Measurements from ENCODE around the gene KLK11. TPM values are rescaled to one million over a fixed set of nuclear protein-coding genes. Genes with fewer than 3 reads are reported as not detected.
A peak's percentile ranks its signal among the peaks of the same experiment; 100 is the strongest.

The KLK11 gene, protein sequence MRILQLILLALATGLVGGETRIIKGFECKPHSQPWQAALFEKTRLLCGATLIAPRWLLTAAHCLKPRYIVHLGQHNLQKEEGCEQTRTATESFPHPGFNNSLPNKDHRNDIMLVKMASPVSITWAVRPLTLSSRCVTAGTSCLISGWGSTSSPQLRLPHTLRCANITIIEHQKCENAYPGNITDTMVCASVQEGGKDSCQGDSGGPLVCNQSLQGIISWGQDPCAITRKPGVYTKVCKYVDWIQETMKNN
- total RNA-seq (not detected), total RNA-seq (0 to 0.14 (median 0) reads per million in 29 experiments)
- total RNA-seq (2013), result not detected

DNA sequence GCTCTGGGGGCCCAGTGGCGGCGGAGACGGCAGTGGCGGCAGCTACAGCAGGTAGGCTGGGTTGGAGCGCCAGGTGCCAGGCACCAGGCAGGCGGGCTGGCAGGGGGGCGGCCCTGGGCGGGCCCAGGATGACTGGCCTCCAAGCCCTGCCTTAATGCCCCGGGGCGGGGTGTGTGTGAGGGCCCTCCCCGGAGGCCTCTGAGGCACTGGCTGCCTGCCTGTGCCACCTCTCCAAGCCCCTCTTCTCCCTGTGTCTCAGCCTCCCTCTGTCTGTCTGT is at the start of gene KLK11:
Gene KLK11, minus strand, starts transcription at position 63 of the 278 bp plus-strand sequence. CDS start 985 bp downstream, outside the sequence.
- CTCF ChIA-PET, result no interaction called here
- DNase-seq (no peak), ATAC-seq (replicated peaks in 1 of 4) (no peak)
- Histone ChIP-seq H3K36me3 (ENCODE audit: control insufficient read depth in 2 of 2, extremely low read depth in 1 of 2, insufficient read depth in 1 of 2, low read length in 1 of 2) (no peaks in the 10 kb centered on the region), H3K27ac (ENCODE audit: low read length) (no peak within 1 kb of the TSS), H3K4me3 (ENCODE audit: control insufficient read depth in 1 of 2, extremely low read depth in 1 of 2, low read length in 1 of 2) (no peak within 1 kb of the TSS), H3K4me1 (ENCODE audit: control insufficient read depth in 1 of 2, extremely low read depth in 1 of 2, insufficient read depth in 2 of 2, low read length in 2 of 2) (no peaks in the 10 kb centered on the region), H3K27me3 (replicated peaks in 1 of 2; ENCODE audit: control insufficient read depth in 2 of 2, extremely low read depth in 1 of 2, insufficient read depth in 2 of 2, low read length in 1 of 2) (peaks cover 0 to 70% of the 10 kb centered on the region in 2 experiments), H3K9me3 (no peaks in the 10 kb centered on the region)
- POLR2A ChIA-PET, result no interaction called here
- no peak within 1 kb of the TSS for H3K4me3 Mint-ChIP-seq
- H3K27me3 Mint-ChIP-seq, result peaks cover 52 to 65% of the 10 kb centered on the region in 2 donors
- no peak within 1 kb of the TSS for H3K27ac Mint-ChIP-seq
- H3K36me3 Mint-ChIP-seq, result no peaks in the 10 kb centered on the region
- H3K4me1 Mint-ChIP-seq, result no peaks in the 10 kb centered on the region
- no peaks in the 10 kb centered on the region for H3K9me3 Mint-ChIP-seq
- 89% methylated on average over 8 of the region's 11 CpGs for WGBS (ENCODE audit: insufficient coverage)

DNA sequence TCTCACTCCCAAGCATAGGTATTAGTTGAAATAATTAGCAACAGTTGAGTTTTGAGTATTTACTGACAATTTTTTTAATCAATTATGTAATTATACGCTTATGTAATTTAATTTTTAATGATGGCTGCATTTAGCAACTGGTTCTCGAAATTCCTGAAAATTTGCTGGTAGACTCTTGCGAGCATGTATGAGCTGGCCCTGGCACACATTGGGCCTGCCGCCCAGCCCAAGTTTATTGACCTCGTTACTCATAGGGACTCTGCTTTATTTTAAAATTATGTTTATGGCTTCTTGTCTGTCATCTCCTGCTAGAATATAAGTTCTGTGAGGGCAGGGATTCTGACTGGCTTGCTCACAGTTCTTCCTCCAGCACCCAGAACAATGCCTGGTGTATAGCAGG is 49.6 kb upstream of the KLK11 start:
- POLR2A ChIA-PET, result no interaction called here
- Mint-ChIP-seq H3K4me1 (no peaks in the 10 kb centered on the region), H3K27me3 (peaks cover 8 to 23% of the 10 kb centered on the region in 2 donors), H3K4me3 (no peak overlapping the region), H3K9me3 (peaks cover 6 to 9% (median 8%) of the 10 kb centered on the region in 3 donors), H3K36me3 (no peaks in the 10 kb centered on the region), H3K27ac (no peak overlapping the region)
- no peaks in the 10 kb centered on the region for H3K9me3 ChIP-seq
- no peaks in the 10 kb centered on the region for H3K36me3 ChIP-seq (ENCODE audit: control insufficient read depth in 2 of 2, extremely low read depth in 1 of 2, insufficient read depth in 1 of 2, low read length in 1 of 2)
- WGBS (ENCODE audit: insufficient coverage), result 96% methylated on average over 3 of the region's 5 CpGs
- DNase-seq (no peak), ATAC-seq (replicated peaks in 1 of 4) (no peak)
- CTCF ChIA-PET, result no interaction called here
- peaks cover 0 to 7% of the 10 kb centered on the region in 2 experiments for H3K27me3 ChIP-seq (replicated peaks in 1 of 2; ENCODE audit: control insufficient read depth in 2 of 2, extremely low read depth in 1 of 2, insufficient read depth in 2 of 2, low read length in 1 of 2)
- no peak overlapping the region for H3K27ac ChIP-seq (ENCODE audit: low read length)
- no peak overlapping the region for H3K4me3 ChIP-seq (ENCODE audit: control insufficient read depth in 1 of 2, extremely low read depth in 1 of 2, low read length in 1 of 2)
- no peaks in the 10 kb centered on the region for H3K4me1 ChIP-seq (ENCODE audit: control insufficient read depth in 1 of 2, extremely low read depth in 1 of 2, insufficient read depth in 2 of 2, low read length in 2 of 2)

DNA sequence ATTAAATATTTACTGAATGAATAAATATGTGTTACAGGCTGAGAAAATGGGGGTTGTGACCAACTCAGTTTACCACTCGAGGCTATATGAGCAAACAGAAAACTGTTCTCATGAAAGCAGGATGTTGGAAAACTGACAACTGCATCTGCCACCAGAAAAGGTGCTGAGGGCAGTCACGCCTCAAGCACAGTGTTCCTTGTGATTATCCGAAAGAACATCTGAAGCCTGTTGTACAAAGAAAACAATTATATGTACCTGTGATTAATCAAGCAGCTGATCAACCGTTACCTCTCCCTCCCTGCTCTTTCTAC is 44.6 kb upstream of the KLK11 start:
- no peak overlapping the region for H3K27ac ChIP-seq (ENCODE audit: low read length)
- Mint-ChIP-seq H3K4me3 (no peak overlapping the region), H3K27me3 (peaks cover 20 to 33% of the 10 kb centered on the region in 2 donors), H3K27ac (no peak overlapping the region), H3K4me1 (peaks cover 0 to under 1% (median 0%) of the 10 kb centered on the region in 3 donors), H3K36me3 (no peaks in the 10 kb centered on the region), H3K9me3 (peaks cover 6 to 13% (median 9%) of the 10 kb centered on the region in 3 donors)
- no CpG with 5 or more reads among the region's 4 CpGs for WGBS (ENCODE audit: insufficient coverage)
- no peaks in the 10 kb centered on the region for H3K9me3 ChIP-seq
- H3K4me3 ChIP-seq (ENCODE audit: control insufficient read depth in 1 of 2, extremely low read depth in 1 of 2, low read length in 1 of 2), result no peak overlapping the region
- DNase-seq (no peak), ATAC-seq (replicated peaks in 1 of 4) (no peak)
- no peaks in the 10 kb centered on the region for H3K36me3 ChIP-seq (ENCODE audit: control insufficient read depth in 2 of 2, extremely low read depth in 1 of 2, insufficient read depth in 1 of 2, low read length in 1 of 2)
- ChIA-PET POLR2A (no interaction called here), CTCF (no interaction called here)
- no peaks in the 10 kb centered on the region for H3K4me1 ChIP-seq (ENCODE audit: control insufficient read depth in 1 of 2, extremely low read depth in 1 of 2, insufficient read depth in 2 of 2, low read length in 2 of 2)
- H3K27me3 ChIP-seq (replicated peaks in 1 of 2; ENCODE audit: control insufficient read depth in 2 of 2, extremely low read depth in 1 of 2, insufficient read depth in 2 of 2, low read length in 1 of 2), result peaks cover 2 to 13% of the 10 kb centered on the region in 2 experiments

DNA sequence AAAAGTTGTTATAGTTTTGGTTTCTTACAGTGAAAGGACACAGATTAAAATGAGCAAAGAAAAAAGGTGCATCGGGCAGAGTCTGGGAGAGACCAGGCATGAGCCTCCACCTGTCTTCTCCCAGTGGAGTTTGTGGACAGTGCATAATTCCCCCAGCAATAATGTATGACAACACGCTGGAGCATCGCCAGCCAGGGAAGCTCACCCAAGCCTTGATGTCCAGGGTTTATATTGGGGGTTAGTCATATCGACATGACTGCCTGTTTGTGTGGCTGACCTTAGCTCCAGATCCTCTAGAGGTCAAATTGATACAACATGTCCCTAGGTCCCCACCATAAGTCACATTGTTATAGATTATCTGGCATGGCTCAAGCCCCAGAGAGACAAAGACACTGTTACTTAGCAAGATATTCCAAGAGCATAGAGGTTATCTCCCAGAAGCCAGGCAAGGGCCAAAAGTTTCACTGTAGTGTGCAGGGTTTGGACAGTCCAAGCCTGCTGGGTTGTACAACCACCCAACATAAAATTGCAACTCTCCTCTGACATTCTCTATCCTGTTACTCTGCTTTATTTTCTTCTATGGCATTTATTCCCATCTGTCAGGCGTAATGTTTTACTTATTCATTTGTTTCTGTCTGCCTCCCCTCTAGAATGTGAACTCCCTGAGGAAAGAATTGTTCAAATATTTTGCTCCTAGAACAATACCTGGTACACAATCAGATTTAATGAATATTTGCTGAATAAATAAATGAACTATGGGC is 44.1 kb upstream of the KLK11 start:
- DNase-seq (no peak), ATAC-seq (replicated peaks in 1 of 4) (no peak)
- peaks cover 0 to 3% (median 0%) of the 10 kb centered on the region in 3 donors for H3K4me1 Mint-ChIP-seq
- Histone ChIP-seq H3K9me3 (no peaks in the 10 kb centered on the region), H3K27me3 (replicated peaks in 1 of 2; ENCODE audit: control insufficient read depth in 2 of 2, extremely low read depth in 1 of 2, insufficient read depth in 2 of 2, low read length in 1 of 2) (peaks cover 2 to 18% of the 10 kb centered on the region in 2 experiments), H3K4me1 (ENCODE audit: control insufficient read depth in 1 of 2, extremely low read depth in 1 of 2, insufficient read depth in 2 of 2, low read length in 2 of 2) (no peaks in the 10 kb centered on the region), H3K27ac (ENCODE audit: low read length) (no peak overlapping the region), H3K36me3 (ENCODE audit: control insufficient read depth in 2 of 2, extremely low read depth in 1 of 2, insufficient read depth in 1 of 2, low read length in 1 of 2) (no peaks in the 10 kb centered on the region), H3K4me3 (ENCODE audit: control insufficient read depth in 1 of 2, extremely low read depth in 1 of 2, low read length in 1 of 2) (no peak overlapping the region)
- no peak overlapping the region for H3K4me3 Mint-ChIP-seq
- POLR2A ChIA-PET, result no interaction called here
- 80% methylated on average over 1 of the region's 5 CpGs for WGBS (ENCODE audit: insufficient coverage)
- no peak overlapping the region for H3K27ac Mint-ChIP-seq
- CTCF ChIA-PET, result no interaction called here
- H3K9me3 Mint-ChIP-seq, result peaks cover 6 to 13% (median 9%) of the 10 kb centered on the region in 3 donors
- no peaks in the 10 kb centered on the region for H3K36me3 Mint-ChIP-seq
- H3K27me3 Mint-ChIP-seq, result peaks cover 23 to 37% of the 10 kb centered on the region in 2 donors

DNA sequence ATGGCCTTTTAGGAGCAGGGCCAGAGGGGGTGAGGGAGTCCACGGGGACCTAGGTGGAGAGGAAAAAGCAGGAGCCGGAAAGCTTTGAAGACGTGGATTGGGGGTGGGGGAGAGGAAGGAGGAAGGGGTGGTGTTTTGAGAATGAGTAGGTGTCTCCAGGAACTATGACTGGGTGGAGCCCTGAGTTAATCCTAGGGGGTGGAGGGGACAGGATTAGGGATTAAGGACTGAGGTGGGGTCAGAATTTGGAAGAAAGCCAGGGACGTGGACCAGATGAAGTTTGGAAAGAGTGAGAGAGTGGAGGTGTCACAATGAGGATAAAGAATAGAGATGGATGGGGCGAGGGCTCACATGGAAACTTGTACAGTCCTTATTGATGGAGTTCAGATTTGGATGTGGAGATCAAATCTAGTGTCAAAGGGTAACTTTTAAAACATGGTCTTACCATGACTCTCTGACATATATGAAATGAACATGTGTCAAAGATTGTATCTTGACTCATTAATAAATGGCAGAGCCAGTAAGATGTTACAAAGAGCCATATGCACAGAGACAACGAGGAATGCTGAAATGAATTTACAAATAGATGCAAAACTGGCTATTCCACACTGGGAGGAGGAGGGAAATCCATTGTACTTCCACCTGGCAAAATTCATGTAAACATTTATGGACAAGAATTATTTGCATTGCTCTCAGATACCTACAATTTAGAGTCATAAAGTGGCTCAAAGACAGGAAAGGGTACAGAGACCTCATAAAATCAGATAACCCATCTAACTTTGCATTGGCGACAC is 40.2 kb upstream of the KLK11 start:
- Mint-ChIP-seq H3K27me3 (peaks cover 32 to 37% of the 10 kb centered on the region in 2 donors), H3K9me3 (peaks cover 0 to 6% (median 0%) of the 10 kb centered on the region in 3 donors), H3K4me1 (peaks cover 0 to 5% (median 2%) of the 10 kb centered on the region in 3 donors), H3K27ac (no peak overlapping the region), H3K4me3 (peak overlapping the region in 1 of 3 donors; percentile 72), H3K36me3 (no peaks in the 10 kb centered on the region)
- POLR2A ChIA-PET, result no interaction called here
- Histone ChIP-seq H3K27ac (ENCODE audit: low read length) (no peak overlapping the region), H3K27me3 (replicated peaks in 1 of 2; ENCODE audit: control insufficient read depth in 2 of 2, extremely low read depth in 1 of 2, insufficient read depth in 2 of 2, low read length in 1 of 2) (peaks cover 4 to 42% of the 10 kb centered on the region in 2 experiments), H3K9me3 (no peaks in the 10 kb centered on the region), H3K4me3 (ENCODE audit: control insufficient read depth in 1 of 2, extremely low read depth in 1 of 2, low read length in 1 of 2) (no peak overlapping the region), H3K4me1 (ENCODE audit: control insufficient read depth in 1 of 2, extremely low read depth in 1 of 2, insufficient read depth in 2 of 2, low read length in 2 of 2) (peaks cover 0 to 10% of the 10 kb centered on the region in 2 experiments), H3K36me3 (ENCODE audit: control insufficient read depth in 2 of 2, extremely low read depth in 1 of 2, insufficient read depth in 1 of 2, low read length in 1 of 2) (no peaks in the 10 kb centered on the region)
- no peak for DNase-seq
- CTCF ChIA-PET, result no interaction called here
- ATAC-seq (replicated peaks in 1 of 4), result no peak
- 59% methylated on average over 6 of the region's 7 CpGs for WGBS (ENCODE audit: insufficient coverage)

DNA sequence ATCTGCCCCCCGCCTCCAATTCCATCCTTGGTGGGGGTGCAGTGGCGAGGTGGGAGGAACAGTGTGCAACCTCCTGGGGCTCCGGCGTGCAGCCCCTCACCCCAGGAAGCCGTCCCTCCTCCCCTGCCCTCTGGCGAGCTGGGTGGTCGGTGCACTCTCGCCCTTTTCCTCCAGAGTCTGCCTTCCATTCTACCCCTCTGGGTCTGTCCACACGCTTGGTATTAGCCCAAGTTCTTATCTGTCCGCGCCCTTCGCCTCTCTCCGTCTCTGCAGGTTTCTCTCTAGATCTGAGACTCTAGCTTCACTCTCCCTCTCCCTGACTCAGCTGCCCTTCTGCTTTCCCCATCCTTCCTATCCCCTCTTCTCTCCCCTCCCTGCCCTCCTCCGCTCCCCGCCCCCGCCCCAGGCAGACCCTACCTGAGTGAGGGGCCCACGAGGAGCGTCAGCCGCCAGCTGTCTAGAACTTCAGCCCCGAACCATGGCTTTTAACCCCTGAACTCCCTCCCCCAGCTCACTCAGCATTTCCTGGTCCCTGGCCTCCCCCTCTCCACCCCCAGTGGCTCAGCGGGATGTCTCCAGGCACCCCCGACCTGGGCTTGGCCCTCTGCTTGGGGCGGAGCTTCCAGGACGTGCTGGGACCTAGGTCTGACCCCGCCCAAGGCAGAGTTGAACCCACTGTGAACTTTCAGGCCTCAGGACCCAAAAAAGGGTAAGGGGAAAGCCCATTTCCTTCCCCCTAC is 39.0 kb upstream of the KLK11 start:
- Histone ChIP-seq H3K4me3 (ENCODE audit: control insufficient read depth in 1 of 2, extremely low read depth in 1 of 2, low read length in 1 of 2) (peak overlapping the region in 1 of 2 donors; percentile 10), H3K36me3 (ENCODE audit: control insufficient read depth in 2 of 2, extremely low read depth in 1 of 2, insufficient read depth in 1 of 2, low read length in 1 of 2) (no peaks in the 10 kb centered on the region), H3K27me3 (replicated peaks in 1 of 2; ENCODE audit: control insufficient read depth in 2 of 2, extremely low read depth in 1 of 2, insufficient read depth in 2 of 2, low read length in 1 of 2) (peaks cover 4 to 43% of the 10 kb centered on the region in 2 experiments), H3K9me3 (no peaks in the 10 kb centered on the region), H3K27ac (ENCODE audit: low read length) (no peak overlapping the region), H3K4me1 (ENCODE audit: control insufficient read depth in 1 of 2, extremely low read depth in 1 of 2, insufficient read depth in 2 of 2, low read length in 2 of 2) (peaks cover 0 to 10% of the 10 kb centered on the region in 2 experiments)
- DNase-seq, result no peak
- peak overlapping the region in 2 of 3 donors; percentile 52 to 72 for H3K4me3 Mint-ChIP-seq
- H3K27me3 Mint-ChIP-seq, result peaks cover 43 to 48% of the 10 kb centered on the region in 2 donors
- no peak for ATAC-seq (replicated peaks in 1 of 4)
- POLR2A ChIA-PET, result no interaction called here
- H3K4me1 Mint-ChIP-seq, result peaks cover 0 to 5% (median 2%) of the 10 kb centered on the region in 3 donors
- WGBS (ENCODE audit: insufficient coverage), result 15% methylated on average over 17 of the region's 25 CpGs
- no peaks in the 10 kb centered on the region for H3K36me3 Mint-ChIP-seq
- no peak overlapping the region for H3K27ac Mint-ChIP-seq
- CTCF ChIA-PET, result no interaction called here
- peaks cover 0 to 14% (median 0%) of the 10 kb centered on the region in 3 donors for H3K9me3 Mint-ChIP-seq
